ENCODE results near the gene ADGRA1.

DNA sequence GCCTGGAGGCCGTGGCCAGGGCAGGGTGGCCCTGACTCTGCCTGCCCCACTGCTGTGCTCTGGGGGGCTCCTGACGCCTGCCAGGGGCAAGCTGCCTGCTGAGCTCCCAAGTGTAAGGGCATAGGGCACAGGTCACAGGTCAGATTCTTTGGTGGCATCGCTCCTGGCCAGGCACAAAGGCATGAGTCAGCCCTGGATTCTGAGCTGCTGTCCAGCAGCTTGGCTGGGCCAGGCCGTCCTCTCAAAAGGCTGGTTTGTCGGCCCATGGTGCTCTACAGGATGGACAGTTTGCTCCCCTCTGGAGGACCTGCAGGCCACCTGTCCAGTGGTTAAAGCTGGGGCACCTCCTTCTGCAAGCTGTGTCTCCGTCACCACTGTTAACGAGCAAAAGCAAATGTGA is 2.9 kb downstream of the ADGRA1 start:
- TF ChIP-seq, protein P1, sequence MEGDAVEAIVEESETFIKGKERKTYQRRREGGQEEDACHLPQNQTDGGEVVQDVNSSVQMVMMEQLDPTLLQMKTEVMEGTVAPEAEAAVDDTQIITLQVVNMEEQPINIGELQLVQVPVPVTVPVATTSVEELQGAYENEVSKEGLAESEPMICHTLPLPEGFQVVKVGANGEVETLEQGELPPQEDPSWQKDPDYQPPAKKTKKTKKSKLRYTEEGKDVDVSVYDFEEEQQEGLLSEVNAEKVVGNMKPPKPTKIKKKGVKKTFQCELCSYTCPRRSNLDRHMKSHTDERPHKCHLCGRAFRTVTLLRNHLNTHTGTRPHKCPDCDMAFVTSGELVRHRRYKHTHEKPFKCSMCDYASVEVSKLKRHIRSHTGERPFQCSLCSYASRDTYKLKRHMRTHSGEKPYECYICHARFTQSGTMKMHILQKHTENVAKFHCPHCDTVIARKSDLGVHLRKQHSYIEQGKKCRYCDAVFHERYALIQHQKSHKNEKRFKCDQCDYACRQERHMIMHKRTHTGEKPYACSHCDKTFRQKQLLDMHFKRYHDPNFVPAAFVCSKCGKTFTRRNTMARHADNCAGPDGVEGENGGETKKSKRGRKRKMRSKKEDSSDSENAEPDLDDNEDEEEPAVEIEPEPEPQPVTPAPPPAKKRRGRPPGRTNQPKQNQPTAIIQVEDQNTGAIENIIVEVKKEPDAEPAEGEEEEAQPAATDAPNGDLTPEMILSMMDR (IDR thresholded peaks at IDR 0.05): no peak
- no peak for TF ChIP-seq POLR2A (IDR thresholded peaks at IDR 0.05)
